ENCODE results near the gene PAQR3. TPM values are rescaled to one million over a fixed set of nuclear protein-coding genes. Genes with fewer than 3 reads are reported as not detected.

The PAQR3 gene
- polyA plus RNA-seq, 4 donors, result 17.5 to 26.0 (median 18.8) TPM

- DNase-seq (ENCODE audit: low read depth in 4 of 4, low spot score in 2 of 4), result no peak
Measured at GRCh38 chr4:78863991-78864390, 75.2 kb downstream of the PAQR3 start.

- no peak for DNase-seq (ENCODE audit: low read depth in 4 of 4, low spot score in 2 of 4)
Measured at GRCh38 chr4:78863254-78863869, 75.9 kb downstream of the PAQR3 start.

DNA sequence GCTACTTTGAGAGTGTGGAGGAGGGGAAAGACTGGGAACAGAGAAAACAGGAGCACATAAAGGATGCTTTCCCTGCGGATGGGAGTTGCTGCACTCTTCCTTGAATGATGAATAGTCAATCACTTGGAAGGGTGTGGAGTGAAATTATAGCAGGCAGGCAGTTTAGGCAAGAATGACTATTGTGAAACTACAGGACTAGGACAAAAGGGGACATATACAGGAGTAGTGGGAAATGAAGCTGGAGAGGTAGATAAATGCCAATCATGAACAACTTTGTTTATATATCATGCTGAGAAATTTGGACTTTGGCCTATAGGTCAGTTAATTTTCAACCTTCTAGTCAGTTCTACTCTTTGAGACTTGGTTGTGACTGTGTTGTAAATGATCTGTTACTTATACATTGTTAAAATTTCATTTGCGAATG, 76.9 kb downstream of the PAQR3 start:
- DNase-seq (ENCODE audit: low read depth in 4 of 4, low spot score in 2 of 4), result no peak

Other genes with a start within 250 kb of the PAQR3 start
- 10 to 100 TPM; 21.1 to 29.7 (median 24.7) TPM for gene BMP2K, start 163.1 kb downstream of the PAQR3 start, polyA plus RNA-seq (ENCODE audit: insufficient read length in 4 of 4)

Data from left renal cortex interstitium (tissue), 4 donors.